ENCODE results near the gene TNRC18. TPM values are rescaled to one million over a fixed set of nuclear protein-coding genes. Genes with fewer than 3 reads are reported as not detected.

TNRC18 gene
- total RNA-seq, 1 donor from 2014 or later = 43.3 TPM

DNA sequence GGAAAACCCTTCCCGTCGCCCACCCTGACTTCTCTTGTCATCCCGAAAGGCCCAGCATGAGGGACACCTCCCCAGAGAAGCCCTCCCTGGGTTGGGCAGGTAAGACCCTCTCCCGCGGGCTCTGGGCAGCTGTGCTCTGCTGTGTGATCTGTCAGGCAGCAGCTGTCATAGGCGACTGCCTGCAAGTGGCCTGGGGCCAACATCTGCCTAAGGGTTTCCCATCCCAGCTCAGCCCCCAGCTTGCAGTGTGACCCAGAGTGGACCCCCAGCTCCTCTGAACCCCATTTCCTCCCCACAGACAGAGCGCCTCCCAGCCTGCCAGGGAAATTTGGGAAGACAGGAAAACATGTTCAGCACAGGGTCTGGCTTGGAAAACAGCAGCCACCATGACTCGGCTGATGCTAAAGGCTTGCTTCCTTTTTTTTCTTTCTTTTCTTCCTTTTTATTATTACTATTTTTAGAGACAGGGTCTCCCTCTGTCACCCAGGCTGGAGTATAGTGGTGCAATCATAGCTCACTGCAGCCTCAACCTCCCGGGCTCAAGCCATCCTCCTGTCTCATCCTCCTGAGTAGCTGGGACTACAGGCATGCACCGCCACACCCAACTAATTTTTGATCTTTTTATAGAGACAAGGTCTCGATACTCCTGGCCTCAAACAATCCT is 18.3 kb upstream of the TNRC18 start:
- intact Hi-C loops (cut with micrococcal nuclease) = no loop called here
- no peaks in the 10 kb centered on the region for H3K36me3 Mint-ChIP-seq (ENCODE audit: low read depth)
- no peaks in the 10 kb centered on the region for H3K4me1 Mint-ChIP-seq
- no peak overlapping the region for H3K4me3 Mint-ChIP-seq
- H3K27ac Mint-ChIP-seq = no peak overlapping the region
- H3K27me3 Mint-ChIP-seq = no peaks in the 10 kb centered on the region
- DNase-seq = no peak
- no peaks in the 10 kb centered on the region for H3K9me3 Mint-ChIP-seq

DNA sequence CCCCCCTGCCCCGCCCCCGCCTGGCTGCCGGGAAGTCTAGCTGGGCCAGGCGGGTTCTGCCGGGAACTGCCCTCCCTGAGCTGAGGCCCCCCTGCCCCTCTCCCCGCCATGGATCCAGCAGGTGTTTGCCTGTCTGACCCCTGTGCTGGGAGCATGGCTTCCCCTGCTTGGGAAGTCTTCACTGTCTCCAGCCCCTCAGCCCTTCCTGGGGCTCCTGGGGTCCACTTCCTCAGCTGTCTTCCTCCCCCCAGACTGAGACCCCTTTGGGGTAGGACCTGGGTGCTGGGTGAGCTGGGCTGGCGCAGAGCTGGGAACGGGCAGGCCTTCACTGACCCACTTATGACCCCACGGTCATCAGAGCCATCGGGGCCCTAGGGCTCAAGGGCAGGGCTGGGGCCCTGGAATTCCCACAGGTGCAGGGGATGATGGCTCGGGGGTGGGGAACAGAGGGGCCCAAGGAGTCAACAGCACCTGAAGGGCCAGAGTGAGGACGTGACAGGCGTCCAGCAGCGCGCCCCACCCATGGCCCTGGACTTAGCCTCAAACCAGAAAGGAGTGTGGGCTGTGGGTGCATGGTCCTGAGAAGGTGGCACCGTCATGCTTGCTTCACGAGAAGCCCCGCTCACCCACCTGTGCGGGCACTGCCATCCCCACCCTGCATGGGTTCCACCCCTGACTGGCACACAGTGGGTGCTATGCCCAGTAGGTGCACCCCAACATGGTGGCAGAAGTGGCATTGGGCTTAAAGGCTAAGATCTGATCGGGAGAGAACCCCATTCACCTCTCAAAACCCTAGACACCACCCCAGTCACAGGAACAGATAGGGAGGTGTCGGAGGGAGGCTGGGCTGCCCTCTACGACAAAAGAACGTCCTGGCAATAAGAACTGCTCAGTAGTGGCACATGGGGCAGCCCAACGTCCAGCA is 16.2 kb upstream of the TNRC18 start:
- Mint-ChIP-seq H3K4me3 (no peak overlapping the region), H3K4me1 (no peaks in the 10 kb centered on the region), H3K27me3 (no peaks in the 10 kb centered on the region), H3K27ac (no peak overlapping the region), H3K9me3 (no peaks in the 10 kb centered on the region), H3K36me3 (ENCODE audit: low read depth) (no peaks in the 10 kb centered on the region)
- intact Hi-C loops (cut with micrococcal nuclease) = no loop called here
- no peak for DNase-seq

DNA sequence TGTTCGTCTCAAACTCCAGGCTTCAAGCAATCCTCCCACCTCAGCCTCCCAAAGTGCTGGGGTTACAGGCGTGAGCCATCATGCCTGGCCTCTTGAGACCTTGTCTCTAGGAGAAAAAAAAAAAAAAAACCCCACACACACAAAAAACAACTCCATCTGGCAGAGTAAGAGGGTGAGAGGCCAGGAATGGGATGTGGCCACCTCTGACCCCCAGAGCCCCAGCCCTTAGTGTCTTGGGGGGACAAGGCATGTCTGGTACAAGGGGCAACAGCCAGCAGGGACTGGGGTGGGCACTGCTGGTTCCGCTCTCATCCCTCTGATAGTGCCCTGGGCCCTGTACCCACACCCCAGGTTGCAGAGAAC is 15.6 kb upstream of the TNRC18 start:
- H3K4me3 Mint-ChIP-seq = no peak overlapping the region
- no peak overlapping the region for H3K27ac Mint-ChIP-seq
- no peak for DNase-seq
- no peaks in the 10 kb centered on the region for H3K9me3 Mint-ChIP-seq
- peaks cover 2% of the 10 kb centered on the region for H3K27me3 Mint-ChIP-seq
- intact Hi-C loops (cut with micrococcal nuclease) = no loop called here
- H3K36me3 Mint-ChIP-seq (ENCODE audit: low read depth) = no peaks in the 10 kb centered on the region
- no peaks in the 10 kb centered on the region for H3K4me1 Mint-ChIP-seq

DNA sequence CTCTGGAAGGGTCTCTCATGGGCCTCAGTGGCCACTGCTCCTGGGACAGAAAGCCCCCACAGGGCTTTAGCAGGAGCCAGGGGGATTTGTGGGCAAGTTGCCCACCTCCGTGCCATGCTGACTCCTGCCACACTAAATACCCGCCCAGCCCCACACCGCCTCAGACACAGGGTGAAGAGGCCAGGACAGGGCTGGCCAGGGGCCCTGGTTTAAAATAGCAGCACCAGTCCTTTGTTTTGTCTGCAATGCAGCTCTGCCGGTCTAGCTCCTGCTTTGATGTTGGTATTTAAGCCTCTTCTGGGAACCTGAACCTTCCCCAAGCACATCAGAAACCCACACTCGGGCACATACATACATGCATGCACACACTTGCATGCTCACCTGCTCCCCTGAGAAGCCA is 14.4 kb upstream of the TNRC18 start:
- Mint-ChIP-seq H3K4me3 (no peak overlapping the region), H3K36me3 (ENCODE audit: low read depth) (no peaks in the 10 kb centered on the region), H3K4me1 (no peaks in the 10 kb centered on the region), H3K27me3 (peaks cover 4% of the 10 kb centered on the region), H3K27ac (no peak overlapping the region), H3K9me3 (no peaks in the 10 kb centered on the region)
- intact Hi-C loops (cut with micrococcal nuclease) = no loop called here
- DNase-seq = no peak

DNA sequence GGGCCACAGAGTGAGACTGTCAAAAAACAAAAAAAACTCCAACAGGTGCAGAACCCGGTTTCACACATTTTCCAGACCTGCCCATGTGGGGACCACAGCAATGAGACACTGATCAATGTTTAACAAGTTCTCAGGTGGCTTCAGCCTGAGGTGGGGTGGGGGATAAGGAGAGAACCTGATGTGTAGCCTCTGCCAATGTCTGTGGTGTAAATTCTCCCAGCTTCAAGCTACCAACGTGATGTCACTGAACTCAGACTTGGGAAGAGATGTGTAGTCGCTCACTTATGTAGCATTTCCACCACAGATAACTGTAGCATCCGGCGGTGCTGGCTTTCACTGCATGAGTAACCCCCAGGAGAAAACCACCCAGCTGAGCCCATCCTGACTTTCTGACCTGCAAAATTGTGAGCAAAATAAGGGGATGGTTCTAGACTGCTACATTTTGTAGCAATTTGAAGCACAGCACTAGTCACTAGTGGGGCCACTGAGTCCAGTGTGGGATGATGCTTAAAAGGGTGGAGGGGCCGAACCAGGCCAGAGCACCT is 13.8 kb upstream of the TNRC18 start:
- H3K36me3 Mint-ChIP-seq (ENCODE audit: low read depth) = no peaks in the 10 kb centered on the region
- H3K9me3 Mint-ChIP-seq = no peaks in the 10 kb centered on the region
- H3K4me1 Mint-ChIP-seq = no peaks in the 10 kb centered on the region
- intact Hi-C loops (cut with micrococcal nuclease) = no loop called here
- peaks cover 8% of the 10 kb centered on the region for H3K27me3 Mint-ChIP-seq
- H3K27ac Mint-ChIP-seq = no peak overlapping the region
- H3K4me3 Mint-ChIP-seq = no peak overlapping the region
- no peak for DNase-seq

DNA sequence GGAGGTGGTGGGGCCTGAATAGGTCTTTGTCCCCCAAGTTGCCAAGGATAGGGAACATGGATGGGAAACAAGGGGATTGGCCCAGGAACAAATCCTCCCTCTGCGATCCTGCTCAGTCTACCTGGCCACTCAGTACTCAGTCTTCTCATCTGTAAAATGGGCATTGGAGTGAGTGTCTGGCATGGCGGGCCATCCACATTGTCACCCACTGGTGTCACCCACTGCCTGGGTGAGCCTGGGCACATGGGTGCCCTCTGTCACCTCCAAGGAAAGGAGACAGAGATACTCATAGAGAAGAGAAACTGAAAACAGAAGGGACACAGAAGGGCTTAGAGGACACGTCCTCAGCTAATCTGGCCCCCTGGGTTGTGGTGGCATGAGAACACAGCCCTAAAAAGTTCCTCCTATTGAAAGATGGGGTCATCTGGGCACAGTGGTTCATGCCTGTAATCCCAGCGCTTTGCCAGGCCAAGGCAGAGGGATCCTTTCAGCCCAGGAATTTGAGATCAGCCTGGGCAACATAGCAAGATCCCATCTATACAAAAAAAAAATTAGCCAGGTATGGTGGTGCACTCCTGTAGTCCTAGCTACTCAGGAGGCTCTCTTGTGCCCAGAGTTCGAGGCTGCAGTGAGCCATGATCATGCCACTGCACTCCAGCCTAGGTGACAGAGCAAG is 12.5 kb upstream of the TNRC18 start:
- Mint-ChIP-seq H3K9me3 (no peaks in the 10 kb centered on the region), H3K27me3 (peaks cover 19% of the 10 kb centered on the region), H3K27ac (no peak overlapping the region), H3K36me3 (ENCODE audit: low read depth) (no peaks in the 10 kb centered on the region), H3K4me3 (no peak overlapping the region), H3K4me1 (peaks cover 2% of the 10 kb centered on the region)
- intact Hi-C loops (cut with micrococcal nuclease) = no loop called here
- no peak for DNase-seq

DNA sequence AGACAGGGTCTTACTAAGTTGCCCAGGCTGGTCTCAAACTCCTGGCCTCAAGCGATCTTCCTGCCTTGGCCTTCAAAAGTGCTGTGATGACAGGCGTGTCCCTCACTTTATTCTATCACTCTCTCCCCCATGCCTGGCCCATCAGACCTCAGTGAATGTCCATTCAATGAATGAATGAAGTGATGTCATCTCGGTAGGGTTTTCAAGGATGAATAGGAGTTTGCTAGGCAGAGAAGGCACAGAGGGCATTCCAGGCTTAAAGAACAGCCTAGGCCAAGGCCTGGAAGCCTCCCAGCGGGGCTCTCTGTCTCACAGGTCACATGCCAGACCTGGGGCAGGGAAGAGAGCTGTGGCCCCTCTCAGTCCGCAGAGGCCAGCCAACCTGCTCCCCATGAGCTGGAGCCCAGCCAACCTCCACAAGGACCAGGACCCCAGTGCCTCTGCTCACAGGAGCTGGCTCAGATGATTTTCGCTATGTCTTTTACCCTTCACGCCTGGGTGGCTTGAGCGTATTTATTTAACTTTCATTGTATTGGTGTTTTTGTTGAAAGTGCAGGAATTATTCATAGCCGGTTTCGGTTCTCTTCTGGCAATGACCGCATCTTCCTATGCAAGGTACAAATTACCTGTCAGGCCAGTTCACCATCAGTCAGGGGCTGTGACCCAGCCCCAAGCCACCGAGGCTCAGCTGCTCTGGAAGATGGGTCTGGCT is 11.8 kb upstream of the TNRC18 start:
- no peaks in the 10 kb centered on the region for H3K9me3 Mint-ChIP-seq
- no peak overlapping the region for H3K4me3 Mint-ChIP-seq
- H3K27me3 Mint-ChIP-seq = peaks cover 21% of the 10 kb centered on the region
- no peak for DNase-seq
- H3K36me3 Mint-ChIP-seq (ENCODE audit: low read depth) = no peaks in the 10 kb centered on the region
- no peak overlapping the region for H3K27ac Mint-ChIP-seq
- intact Hi-C loops (cut with micrococcal nuclease) = no loop called here
- H3K4me1 Mint-ChIP-seq = peaks cover 2% of the 10 kb centered on the region

DNA sequence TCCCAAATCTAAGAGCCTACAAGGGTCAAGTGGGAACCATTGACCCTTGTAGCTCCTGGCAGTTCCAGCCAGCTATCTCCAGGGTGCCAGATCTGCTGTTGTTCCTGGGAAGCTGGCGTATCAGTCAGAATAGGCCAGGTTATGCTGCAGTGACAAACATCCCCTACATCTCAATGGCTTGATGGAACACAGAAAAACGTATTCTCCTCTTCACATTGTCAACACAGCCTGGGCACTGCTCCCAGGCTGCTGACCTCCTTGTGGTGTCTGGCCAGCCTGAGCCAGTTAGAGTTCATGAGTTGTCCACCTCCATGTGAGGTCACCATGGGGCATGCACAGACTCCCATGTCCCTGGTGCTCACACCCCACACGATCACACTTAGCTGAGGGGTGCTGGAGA is 9.5 kb upstream of the TNRC18 start:
- Mint-ChIP-seq H3K36me3 (ENCODE audit: low read depth) (no peaks in the 10 kb centered on the region), H3K4me1 (peaks cover 7% of the 10 kb centered on the region), H3K27me3 (peaks cover 37% of the 10 kb centered on the region), H3K27ac (no peak overlapping the region), H3K4me3 (no peak overlapping the region), H3K9me3 (no peaks in the 10 kb centered on the region)
- intact Hi-C loops (cut with micrococcal nuclease) = no loop called here
- no peak for DNase-seq

DNA sequence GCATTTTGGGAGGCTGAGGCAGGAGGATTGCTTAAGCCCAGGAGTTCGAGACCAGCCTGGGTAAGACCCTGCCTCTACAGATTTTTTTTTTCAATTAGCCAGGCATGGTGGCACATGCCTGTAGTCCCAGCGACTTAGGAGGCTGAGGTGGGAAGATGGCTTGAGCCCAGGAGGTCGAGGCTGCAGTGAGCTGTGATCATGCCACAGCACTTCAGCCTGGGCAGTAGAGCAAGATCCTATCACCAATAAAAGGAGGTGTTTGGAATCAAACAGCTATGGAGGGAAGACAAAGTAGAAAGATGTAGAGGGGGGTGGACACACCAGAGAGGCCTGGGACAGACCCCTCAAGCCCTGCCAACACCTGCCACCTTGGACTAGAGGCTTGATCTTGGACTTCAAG is 9.1 kb upstream of the TNRC18 start:
- DNase-seq = no peak
- Mint-ChIP-seq H3K36me3 (ENCODE audit: low read depth) (no peaks in the 10 kb centered on the region), H3K27ac (no peak overlapping the region), H3K27me3 (peaks cover 37% of the 10 kb centered on the region), H3K9me3 (no peaks in the 10 kb centered on the region), H3K4me3 (no peak overlapping the region), H3K4me1 (peaks cover 7% of the 10 kb centered on the region)
- intact Hi-C loops (cut with micrococcal nuclease) = no loop called here

DNA sequence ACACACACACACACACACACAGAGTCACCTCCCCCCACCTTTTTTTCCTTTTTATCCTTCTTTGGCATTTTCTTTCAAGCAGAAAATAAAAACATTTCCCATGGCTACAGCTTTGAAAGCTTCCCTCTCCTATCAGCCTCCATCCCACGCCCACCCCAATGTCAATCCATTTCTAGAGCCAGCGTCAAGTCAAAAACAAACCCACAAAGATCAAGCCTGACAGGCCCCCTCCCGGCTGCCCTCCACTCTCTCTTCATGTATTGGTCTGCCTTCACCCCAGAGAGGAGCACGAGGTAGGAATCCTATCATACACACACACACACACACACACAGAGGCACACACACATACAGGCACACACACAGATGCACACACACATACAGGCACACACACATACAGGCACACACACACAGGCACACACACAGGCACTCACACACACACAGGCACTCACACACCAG is 8.0 kb upstream of the TNRC18 start:
- H3K27ac Mint-ChIP-seq = no peak overlapping the region
- intact Hi-C loops (cut with micrococcal nuclease) = no loop called here
- H3K27me3 Mint-ChIP-seq = peaks cover 46% of the 10 kb centered on the region
- peaks cover 8% of the 10 kb centered on the region for H3K4me1 Mint-ChIP-seq
- H3K4me3 Mint-ChIP-seq = no peak overlapping the region
- no peaks in the 10 kb centered on the region for H3K36me3 Mint-ChIP-seq (ENCODE audit: low read depth)
- H3K9me3 Mint-ChIP-seq = no peaks in the 10 kb centered on the region
- DNase-seq = no peak

DNA sequence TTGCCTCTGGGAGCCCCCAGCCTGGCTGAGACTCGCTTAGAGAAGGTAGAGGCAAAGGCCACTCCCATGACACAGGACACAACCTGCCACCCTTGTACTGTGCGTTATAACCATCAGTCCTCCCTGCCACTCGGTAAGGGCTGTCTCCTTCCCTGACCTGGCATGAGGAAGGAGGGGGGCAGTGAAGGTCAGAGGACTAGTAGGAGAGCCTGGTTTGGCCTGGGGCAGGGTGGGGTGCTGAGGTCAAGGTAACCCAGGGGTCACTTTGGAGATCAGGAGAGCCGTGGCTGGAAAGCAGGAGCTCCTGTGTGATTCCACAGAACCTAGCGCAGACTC is 6.9 kb upstream of the TNRC18 start:
- intact Hi-C loops (cut with micrococcal nuclease) = no loop called here
- H3K27me3 Mint-ChIP-seq = peaks cover 52% of the 10 kb centered on the region
- no peak overlapping the region for H3K4me3 Mint-ChIP-seq
- no peaks in the 10 kb centered on the region for H3K36me3 Mint-ChIP-seq (ENCODE audit: low read depth)
- peaks cover 8% of the 10 kb centered on the region for H3K4me1 Mint-ChIP-seq
- H3K27ac Mint-ChIP-seq = no peak overlapping the region
- no peak for DNase-seq
- no peaks in the 10 kb centered on the region for H3K9me3 Mint-ChIP-seq

DNA sequence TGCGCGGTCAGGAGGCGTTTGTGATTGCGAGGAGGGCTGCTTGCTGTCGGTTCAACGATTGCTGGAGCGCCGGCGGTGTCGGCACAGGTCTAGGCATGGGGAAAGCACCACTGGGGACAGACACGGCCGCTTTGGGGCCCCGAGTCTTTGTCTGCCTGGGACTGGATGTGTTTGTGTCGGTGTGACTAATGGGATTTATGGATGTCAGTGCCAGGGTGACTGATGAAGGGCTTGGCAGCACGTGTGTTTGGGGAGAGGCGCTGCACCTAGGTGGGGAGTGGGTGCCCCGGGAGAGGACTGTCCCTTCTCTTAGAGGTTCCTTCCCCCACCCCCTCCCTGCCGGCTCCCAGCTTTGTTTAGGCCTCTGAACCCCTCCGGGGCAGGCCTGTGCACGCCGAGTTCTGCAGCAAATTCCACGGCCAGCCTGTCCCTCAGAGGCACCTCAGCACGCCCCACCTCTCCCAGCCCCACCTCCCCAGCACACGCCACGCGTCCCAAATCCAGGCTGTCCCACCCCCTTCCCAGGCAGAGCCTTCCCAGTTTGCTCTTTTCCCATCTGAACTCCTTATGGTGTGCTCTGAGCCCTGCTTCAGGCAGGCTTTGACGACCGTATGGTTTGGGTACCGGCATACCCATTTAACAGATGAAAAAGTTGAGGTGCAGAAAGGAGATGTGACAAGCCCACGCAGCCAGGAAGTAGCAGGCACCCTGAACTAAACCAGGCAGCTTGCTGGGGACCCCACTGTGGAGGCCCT is 6.4 kb upstream of the TNRC18 start:
- H3K9me3 Mint-ChIP-seq = no peaks in the 10 kb centered on the region
- H3K4me3 Mint-ChIP-seq = peak overlapping the region; percentile 50
- DNase-seq = peak; percentile 61
- intact Hi-C loops (cut with micrococcal nuclease) = no loop called here
- H3K36me3 Mint-ChIP-seq (ENCODE audit: low read depth) = no peaks in the 10 kb centered on the region
- H3K27ac Mint-ChIP-seq = peak overlapping the region; percentile 65
- peaks cover 57% of the 10 kb centered on the region for H3K27me3 Mint-ChIP-seq
- peaks cover 10% of the 10 kb centered on the region for H3K4me1 Mint-ChIP-seq

DNA sequence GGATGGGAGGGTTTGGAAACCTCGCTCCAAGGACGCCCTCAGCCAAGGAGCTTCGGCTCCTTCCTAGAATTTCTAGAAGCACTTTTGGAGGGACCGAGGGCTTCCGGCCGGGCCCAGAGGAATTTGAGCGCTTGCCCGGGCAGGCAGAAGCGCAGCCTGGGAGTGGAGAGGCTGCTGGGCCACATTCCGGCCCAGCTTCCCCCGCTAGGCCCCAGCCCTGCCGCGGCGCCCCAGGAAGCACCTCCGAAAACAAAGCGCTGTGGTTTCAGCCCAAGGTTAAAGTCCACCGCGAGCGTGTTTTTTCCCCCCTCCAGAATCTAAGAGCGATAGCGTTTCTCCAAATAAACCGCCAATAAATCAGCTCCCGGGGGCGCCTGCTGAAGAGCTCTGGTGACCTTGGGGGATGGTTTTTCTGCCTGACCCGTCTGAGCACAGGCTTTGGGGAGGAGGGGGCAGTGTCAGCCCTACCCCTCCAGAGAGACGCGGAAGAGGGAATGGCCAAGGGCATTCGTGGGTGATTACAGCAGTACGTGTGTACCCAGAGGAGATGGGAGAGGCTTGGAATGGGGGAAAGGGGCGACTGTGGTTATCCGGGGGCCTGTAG is 5.7 kb upstream of the TNRC18 start:
- Mint-ChIP-seq H3K27ac (peak overlapping the region; percentile 65), H3K4me3 (peak overlapping the region; percentile 50), H3K9me3 (no peaks in the 10 kb centered on the region), H3K4me1 (peaks cover 15% of the 10 kb centered on the region), H3K36me3 (ENCODE audit: low read depth) (no peaks in the 10 kb centered on the region), H3K27me3 (peaks cover 59% of the 10 kb centered on the region)
- intact Hi-C loops (cut with micrococcal nuclease) = no loop called here
- peak; percentile 64 for DNase-seq
